HEK293 (cell line): ENCODE data around the gene PDIA4.
A peak's percentile ranks its signal among the peaks of the same experiment; 100 is the strongest.

ENCODE experiments used
- ATF2 ChIP-seq: fragments of 450-650 bp; formaldehyde crosslinking; IDR thresholded peaks from 2 replicates; pipeline ENCODE4 v1.5.1; 2016; ENCODE audit warnings: missing biosample characterization, missing genetic modification characterization, low read depth
- CTCF ChIP-seq: fragments of 450-650 bp; formaldehyde crosslinking; IDR thresholded peaks from 2 replicates; pipeline ENCODE4 v1.5.1; 2016; ENCODE audit warnings: missing biosample characterization, missing genetic modification characterization
- ELK4 ChIP-seq: IDR thresholded peaks from 2 replicates; pipeline ENCODE4 v1.6.1; 2011; ENCODE audit warnings: mild to moderate bottlenecking, low read depth, low read length, borderline replicate concordance
- GLI2 ChIP-seq: fragments of 450-650 bp; formaldehyde crosslinking; IDR thresholded peaks from 2 replicates; pipeline ENCODE4; 2017; ENCODE audit warnings: missing biosample characterization, missing genetic modification characterization, low read depth, borderline replicate concordance
- GLIS2 ChIP-seq: fragments of 450-650 bp; formaldehyde crosslinking; IDR thresholded peaks from 2 replicates; pipeline ENCODE4 v1.5.1; 2016; ENCODE audit warnings: missing biosample characterization, missing genetic modification characterization
- HOXA7 ChIP-seq: sonication (generic); formaldehyde crosslinking; IDR thresholded peaks from 2 replicates; pipeline ENCODE4 v1.8.1; 2022; ENCODE audit warnings: missing genetic modification reagents, borderline replicate concordance
- INSM2 ChIP-seq: fragments of 450-650 bp; formaldehyde crosslinking; IDR thresholded peaks from 2 replicates; pipeline ENCODE4 v1.5.1; 2016; ENCODE audit warnings: missing biosample characterization, missing genetic modification characterization
- KLF16 ChIP-seq: fragments of 450-650 bp; formaldehyde crosslinking; IDR thresholded peaks from 2 replicates; pipeline ENCODE4 v1.5.1; 2017; ENCODE audit warnings: missing biosample characterization, missing genetic modification characterization
- PRDM1 ChIP-seq: fragments of 450-650 bp; formaldehyde crosslinking; IDR thresholded peaks from 2 replicates; pipeline ENCODE4; 2016; ENCODE audit warnings: missing biosample characterization, missing genetic modification characterization
- TSHZ1 ChIP-seq: fragments of 450-650 bp; formaldehyde crosslinking; IDR thresholded peaks from 2 replicates; pipeline ENCODE4 v1.5.1; 2016; ENCODE audit warnings: missing biosample characterization, missing genetic modification characterization, borderline replicate concordance
- YY1 ChIP-seq: fragments of 450-650 bp; formaldehyde crosslinking; IDR thresholded peaks from 2 replicates; pipeline ENCODE4 v1.5.1; 2018; ENCODE audit warnings: missing biosample characterization, missing genetic modification characterization
- YY2 ChIP-seq: fragments of 450-650 bp; formaldehyde crosslinking; IDR thresholded peaks from 2 replicates; pipeline ENCODE4 v1.5.1; 2016; ENCODE audit warnings: missing biosample characterization, missing genetic modification characterization
- ZBTB11 ChIP-seq: fragments of 450-650 bp; formaldehyde crosslinking; conservative IDR thresholded peaks from 2 replicates; pipeline ENCODE4 v1.5.1; 2016; ENCODE audit warnings: low read depth, missing biosample characterization, missing genetic modification characterization
- ZNF138 ChIP-seq: fragments of 450-650 bp; formaldehyde crosslinking; IDR thresholded peaks from 2 replicates; pipeline ENCODE4 v1.5.1; 2016; ENCODE audit warnings: missing biosample characterization, missing genetic modification characterization, borderline replicate concordance
- ZNF140 ChIP-seq: fragments of 450-650 bp; formaldehyde crosslinking; IDR thresholded peaks from 2 replicates; pipeline ENCODE4 v1.5.1; 2016; ENCODE audit warnings: missing biosample characterization, missing genetic modification characterization
- ZNF16 ChIP-seq: fragments of 450-650 bp; formaldehyde crosslinking; IDR thresholded peaks from 2 replicates; pipeline ENCODE4 v1.5.1; 2016; ENCODE audit warnings: low read depth, missing biosample characterization, missing genetic modification characterization
- ZNF214 ChIP-seq: fragments of 450-650 bp; formaldehyde crosslinking; IDR thresholded peaks from 2 replicates; pipeline ENCODE4 v1.5.1; 2017; ENCODE audit warnings: missing biosample characterization, mild to moderate bottlenecking, missing genetic modification characterization, borderline replicate concordance
- ZNF221 ChIP-seq: fragments of 450-650 bp; formaldehyde crosslinking; IDR thresholded peaks from 2 replicates; pipeline ENCODE4 v1.5.1; 2017; ENCODE audit warnings: missing biosample characterization, missing genetic modification characterization, borderline replicate concordance
- ZNF514 ChIP-seq: fragments of 450-650 bp; formaldehyde crosslinking; IDR thresholded peaks from 2 replicates; pipeline ENCODE4 v1.5.1; 2016; ENCODE audit warnings: missing biosample characterization, missing genetic modification characterization
- ZNF549 ChIP-seq: fragments of 450-650 bp; IDR thresholded peaks from 2 replicates; pipeline ENCODE4 v1.5.1; 2018; ENCODE audit warnings: missing biosample characterization, missing genetic modification characterization, mild to moderate bottlenecking, inconsistent platforms, moderate library complexity
- ZNF560 ChIP-seq: fragments of 450-650 bp; formaldehyde crosslinking; IDR thresholded peaks from 2 replicates; pipeline ENCODE4 v1.5.1; 2017; ENCODE audit warnings: missing biosample characterization, missing genetic modification characterization, borderline replicate concordance
- ZNF626 ChIP-seq: fragments of 450-650 bp; sonication (Bioruptor Pico); formaldehyde crosslinking; IDR thresholded peaks from 2 replicates; pipeline ENCODE4 v1.5.1; 2018; ENCODE audit warnings: missing biosample characterization, missing genetic modification characterization, inconsistent platforms
- ZNF654 ChIP-seq: fragments of 450-650 bp; formaldehyde crosslinking; IDR thresholded peaks from 2 replicates; pipeline ENCODE4 v1.5.1; 2016; ENCODE audit warnings: low read depth, missing biosample characterization, missing genetic modification characterization
- ZSCAN4 ChIP-seq: fragments of 450-650 bp; formaldehyde crosslinking; IDR thresholded peaks from 2 replicates; pipeline ENCODE4 v1.5.1; 2017; ENCODE audit warnings: missing biosample characterization, missing genetic modification characterization

The PDIA4 gene

GRCh38 chr7:148962823-148963582 is 65.3 kb downstream of the PDIA4 start (continued):
- no peak for TF ChIP-seq ZBTB11 (tag by site-specific recombination)
- no peak for TF ChIP-seq ZSCAN4 (tag by site-specific recombination)
- TF ChIP-seq ZNF514 = no peak
- peak; percentile 72; the same call in 1 of the 2 replicates for TF ChIP-seq KLF16 (tag by site-specific recombination)
- no peak for TF ChIP-seq ZNF560
- peak; percentile 22; the same call in 1 of the 2 replicates for TF ChIP-seq YY2
- TF ChIP-seq GLI2 (tag by site-specific recombination) = no peak
- peak; percentile 45; the same call in 1 of the 2 replicates for TF ChIP-seq YY1
- TF ChIP-seq GLIS2 (tag by site-specific recombination) = no peak
- TF ChIP-seq ZNF16 (tag by site-specific recombination) = no peak
- TF ChIP-seq TSHZ1 (tag by site-specific recombination) = no peak
- TF ChIP-seq INSM2 = no peak
- peak; percentile 96 for TF ChIP-seq CTCF (tag by site-specific recombination)
- TF ChIP-seq ZNF626 = no peak
- TF ChIP-seq PRDM1 (tag by site-specific recombination) = no peak; the same call in 1 of the 2 replicates
- no peak for TF ChIP-seq ATF2
- no peak for TF ChIP-seq ZNF138 (tag by site-specific recombination)
- peak; percentile 100 for TF ChIP-seq ZNF654 (tag by site-specific recombination)
- no peak for TF ChIP-seq ZNF549 (tag by site-specific recombination)
- no peak for TF ChIP-seq HOXA7 (CRISPR knock-in tag)
- no peak for TF ChIP-seq ZNF214 (tag by site-specific recombination)
- no peak for TF ChIP-seq ZNF140 (tag by site-specific recombination)
- no peak for TF ChIP-seq ZNF221 (tag by site-specific recombination)
- no peak for TF ChIP-seq ELK4
